Naive thymus-derived CD4-positive, alpha-beta T cell (primary cell): ENCODE measurements around the gene HAAO. TPM values are rescaled to one million over a fixed set of nuclear protein-coding genes. Genes with fewer than 3 reads are reported as not detected.
A peak's percentile ranks its signal among the peaks of the same experiment; 100 is the strongest.

Source experiments
- ATAC-seq: fragments of 150-1000 bp; cut with Tn5 transposase; 2 replicates; pipeline ENCODE4 v1.10.0; 2021; ENCODE audit warnings: mild to moderate bottlenecking, moderate library complexity
- CTCF ChIA-PET: fragments of 350-600 bp; sonication (Branson Sonifier 250); formaldehyde crosslinking; loops from one replicate; lab custom pipeline; 2021; ENCODE audit warnings: antibody characterized with exemption; lab: Charles Lee
- POLR2A ChIA-PET: fragments of 350-600 bp; sonication (Branson Sonifier 250); formaldehyde crosslinking; loops from one replicate; lab custom pipeline; 2021; ENCODE audit warnings: antibody characterized with exemption, inconsistent platforms; lab: Charles Lee
- DNase-seq, 9 donors: peaks; one replicate each; pipeline versions ENCODE4 v3.0.0 to v3.0.0-alpha.2; 2020 to 2022; ENCODE audit warnings: mixed read lengths in 1 of 9
- H3K27ac ChIP-seq: one replicate; pipeline ENCODE4 v1.7.0; 2013; ENCODE audit warnings: mild to moderate bottlenecking, low read depth, low read length, moderate library complexity
- H3K27me3 ChIP-seq, 2 donors: one replicate each; pipeline ENCODE4 v1.7.0; 2013; ENCODE audit warnings: low read length in 2 of 2, mild to moderate bottlenecking in 2 of 2, moderate library complexity in 2 of 2; ENCODE audit not compliant: control insufficient read depth in 2 of 2, insufficient read depth in 2 of 2
- H3K36me3 ChIP-seq, 3 experiments: 1 replicate in 2 of 3; 2 replicates in 1 of 3; pipeline ENCODE4 v1.7.0; 2013; ENCODE audit warnings: low read length in 3 of 3, mild to moderate bottlenecking in 3 of 3, moderate library complexity in 1 of 3; ENCODE audit not compliant: insufficient read depth in 3 of 3, control insufficient read depth in 2 of 3
- H3K4me1 ChIP-seq, 2 donors: one replicate each; pipeline ENCODE4 v1.7.0; 2013; ENCODE audit warnings: low read length in 2 of 2, mild to moderate bottlenecking in 2 of 2, moderate library complexity in 1 of 2; ENCODE audit not compliant: control insufficient read depth in 2 of 2, insufficient read depth in 2 of 2
- H3K4me3 ChIP-seq: 2 replicates; pipeline ENCODE4 v1.7.0; 2013; ENCODE audit warnings: mild to moderate bottlenecking, low read length
- H3K9me3 ChIP-seq, 3 experiments: 1 replicate in 2 of 3; 2 replicates in 1 of 3; pipeline ENCODE4 v1.7.0; 2013; ENCODE audit warnings: low read length in 3 of 3; ENCODE audit not compliant: control insufficient read depth in 2 of 3
- H3K27ac Mint-ChIP-seq, 9 donors: one replicate each; pipeline ENCODE4 v1.8.0; 2020 to 2022; ENCODE audit warnings: mixed read lengths in 9 of 9, mild to moderate bottlenecking in 8 of 9, moderate library complexity in 5 of 9, inconsistent platforms in 2 of 9
- H3K27me3 Mint-ChIP-seq, 5 donors: one replicate each; pipeline ENCODE4 v1.8.0; 2021 to 2022; ENCODE audit warnings: mixed read lengths in 5 of 5, mild to moderate bottlenecking in 1 of 5
- H3K36me3 Mint-ChIP-seq, 5 donors: one replicate each; pipeline ENCODE4 v1.8.0; 2020 to 2022; ENCODE audit warnings: mixed read lengths in 5 of 5, mild to moderate bottlenecking in 3 of 5, inconsistent platforms in 1 of 5
- H3K4me1 Mint-ChIP-seq, 7 donors: one replicate each; pipeline ENCODE4 v1.8.0; 2020 to 2022; ENCODE audit warnings: mixed read lengths in 7 of 7, mild to moderate bottlenecking in 3 of 7, inconsistent platforms in 1 of 7
- H3K4me3 Mint-ChIP-seq, 10 donors: one replicate each; pipeline ENCODE4 v1.8.0; 2020 to 2022; ENCODE audit warnings: mild to moderate bottlenecking in 10 of 10, mixed read lengths in 10 of 10, moderate library complexity in 6 of 10, inconsistent platforms in 2 of 10
- H3K9me3 Mint-ChIP-seq, 11 donors: one replicate each; pipeline ENCODE4 v1.8.0; 2020 to 2022; ENCODE audit warnings: mixed read lengths in 11 of 11, mild to moderate bottlenecking in 4 of 11, inconsistent platforms in 1 of 11, moderate library complexity in 1 of 11
- intact Hi-C, 2 donors: fragments of 100-400 bp; cut with micrococcal nuclease; formaldehyde crosslinking; loops; one replicate each; pipeline ENCODE4 v1.15.1; 2023
- polyA plus RNA-seq, 2 donors: library from polyadenylated mRNA; unstranded; fragments of 300-500 nt; fragmentation: Illumina TruSeq; gene quantifications; one replicate each; pipeline ENCODE4 v1.2.3, GENCODE V29; 2021
- total RNA-seq, 6 experiments: library from RNA in 5 of 6; stranded (reverse) in 5 of 6; gene quantifications; 1 replicate in 5 of 6; 2 replicates in 1 of 6; pipeline ENCODE4 v1.2.3 and lab custom pipeline; 2021 to 2026

Gene HAAO
- total and polyA plus RNA-seq, 7 experiments from 2014 or later = 0.33 to 5.1 (median 1.3) TPM; not detected in 3

DNA sequence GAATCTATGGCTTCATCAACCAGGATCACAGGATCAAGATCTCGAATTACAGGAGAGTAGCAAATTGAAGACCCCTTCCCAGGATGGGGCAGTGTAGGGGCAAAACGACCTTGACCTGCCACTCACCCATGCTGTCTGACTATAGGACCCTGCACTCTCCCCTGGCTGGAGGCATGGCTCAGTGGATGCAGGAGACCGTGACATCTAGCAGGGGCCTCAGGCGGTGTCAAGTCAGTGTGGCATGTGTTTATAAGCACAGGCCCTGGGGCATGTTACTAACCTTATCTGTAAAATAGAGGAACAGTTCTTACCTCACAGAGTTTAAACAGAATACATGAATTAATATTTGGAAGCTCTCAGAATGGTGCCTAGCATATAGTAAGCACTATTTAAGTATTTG, 3.5 kb downstream of the HAAO start:
- ChIA-PET POLR2A (interaction anchor here (0.6 kb wide), 1 partner anchor 12 kb away, joined by 7 read pairs; no protein-coding TSS in a partner anchor), CTCF (no interaction called here)
- Histone ChIP-seq H3K4me1 (peaks cover 0 to 13% of the 10 kb centered on the region in 2 donors), H3K4me3 (no peak overlapping the region), H3K9me3 (no peaks in the 10 kb centered on the region), H3K36me3 (no peaks in the 10 kb centered on the region), H3K27ac (no peak overlapping the region), H3K27me3 (peaks cover 0 to 5% of the 10 kb centered on the region in 2 donors)
- Mint-ChIP-seq H3K27ac (peak overlapping the region in 1 of 9 donors; percentile 51), H3K4me1 (peaks cover 12 to 24% (median 21%) of the 10 kb centered on the region in 7 donors), H3K9me3 (peaks cover 0 to 4% (median 0%) of the 10 kb centered on the region in 11 donors), H3K36me3 (peaks cover 0 to 10% (median 8%) of the 10 kb centered on the region in 5 donors), H3K4me3 (no peak overlapping the region), H3K27me3 (peaks cover 30 to 39% (median 35%) of the 10 kb centered on the region in 5 donors)
- intact Hi-C loops = no loop called here
- DNase-seq (no peak), ATAC-seq (no peak)

- CTCF ChIA-PET = no interaction called here
Observed at GRCh38 chr2:42788478-42788793, 3.9 kb downstream of the HAAO start.

DNA sequence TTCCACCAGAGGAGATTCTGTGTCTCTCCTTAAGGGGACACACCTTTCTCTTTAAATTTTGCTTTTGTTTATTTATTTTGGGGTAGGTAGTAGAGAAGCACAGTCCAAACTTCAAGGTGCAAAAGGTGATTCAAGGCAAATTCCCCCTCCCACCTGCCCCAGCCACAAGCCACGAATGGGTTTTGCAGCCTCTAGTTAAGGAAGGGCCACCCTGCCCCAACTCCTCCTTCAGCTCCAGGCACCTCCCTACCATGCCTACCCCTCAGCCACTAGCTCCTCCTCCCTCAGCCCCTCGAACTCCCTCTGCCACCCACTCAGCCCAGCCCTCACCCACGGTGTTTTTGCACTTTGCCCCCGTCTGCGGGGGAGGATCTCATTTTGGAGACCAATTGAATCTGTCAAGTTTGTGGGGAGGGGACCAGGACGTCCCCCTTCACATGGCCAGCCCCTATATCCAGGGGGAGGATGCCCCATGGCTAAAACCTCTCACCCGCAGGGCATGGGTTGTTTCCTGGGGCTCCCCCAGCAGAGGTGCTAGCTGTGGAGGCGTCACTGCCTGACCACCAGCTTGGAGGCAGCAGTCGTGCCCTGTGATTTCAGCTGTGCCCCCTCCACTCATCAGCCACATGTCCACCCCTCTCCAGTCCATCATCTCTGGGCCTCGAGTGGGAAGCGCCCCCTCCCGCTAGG, 4.5 kb downstream of the HAAO start:
- ChIA-PET POLR2A (no interaction called here), CTCF (no interaction called here)
- H3K27ac ChIP-seq = no peak overlapping the region
- Mint-ChIP-seq H3K27ac (no peak overlapping the region), H3K27me3 (peaks cover 24 to 32% (median 30%) of the 10 kb centered on the region in 5 donors), H3K9me3 (peaks cover 0 to 4% (median 0%) of the 10 kb centered on the region in 11 donors), H3K4me3 (peak overlapping the region in 1 of 10 donors; percentile 45), H3K36me3 (peaks cover under 1 to 12% (median 8%) of the 10 kb centered on the region in 5 donors), H3K4me1 (peaks cover 4 to 16% (median 14%) of the 10 kb centered on the region in 7 donors)
- no peak for DNase-seq
- H3K4me1 ChIP-seq = peaks cover 0 to 4% of the 10 kb centered on the region in 2 donors
- H3K4me3 ChIP-seq = no peak overlapping the region
- ATAC-seq = no peak
- H3K9me3 ChIP-seq = no peaks in the 10 kb centered on the region
- H3K36me3 ChIP-seq = no peaks in the 10 kb centered on the region
- peaks cover 0 to 3% of the 10 kb centered on the region in 2 donors for H3K27me3 ChIP-seq
- intact Hi-C loops = no loop called here

More at GRCh38 chr2:42788478-42788793, 3.9 kb downstream of the HAAO start:
- ATAC-seq (no peak), DNase-seq (no peak)
- Mint-ChIP-seq H3K27ac (peak overlapping the region in 1 of 9 donors; percentile 51), H3K27me3 (peaks cover 27 to 35% (median 31%) of the 10 kb centered on the region in 5 donors), H3K9me3 (peaks cover 0 to 4% (median 0%) of the 10 kb centered on the region in 11 donors), H3K4me3 (no peak overlapping the region), H3K36me3 (peaks cover 0 to 10% (median 8%) of the 10 kb centered on the region in 5 donors), H3K4me1 (peaks cover 8 to 20% (median 17%) of the 10 kb centered on the region in 7 donors)
- H3K27ac ChIP-seq = no peak overlapping the region
- H3K27me3 ChIP-seq = peaks cover 0 to 3% of the 10 kb centered on the region in 2 donors
- POLR2A ChIA-PET = interaction anchor here (0.6 kb wide), 1 partner anchor 12 kb away, joined by 7 read pairs; no protein-coding TSS in a partner anchor
- intact Hi-C loops = no loop called here
- H3K4me3 ChIP-seq = no peak overlapping the region
- no peaks in the 10 kb centered on the region for H3K36me3 ChIP-seq
- no peaks in the 10 kb centered on the region for H3K9me3 ChIP-seq
- peaks cover 0 to 9% of the 10 kb centered on the region in 2 donors for H3K4me1 ChIP-seq

DNA sequence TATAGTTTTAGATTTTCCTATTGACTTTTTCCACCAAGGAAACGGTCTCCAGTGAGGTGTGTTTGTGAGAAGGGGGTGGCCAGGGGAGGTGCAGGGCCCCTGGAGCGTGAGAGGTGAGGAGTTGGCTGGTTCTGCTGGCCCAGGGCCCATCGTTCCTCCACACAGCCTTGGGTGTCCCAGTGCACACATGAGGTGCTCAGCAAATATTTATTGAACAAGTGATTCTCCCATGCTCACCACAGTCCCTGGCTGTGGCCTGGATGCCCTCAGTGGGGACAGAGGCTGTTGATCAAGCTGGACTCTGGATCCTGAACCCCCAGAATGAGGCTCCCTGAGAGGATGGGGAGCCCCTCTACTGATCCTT, 5.0 kb downstream of the HAAO start:
- Histone ChIP-seq H3K27ac (no peak overlapping the region), H3K4me1 (peaks cover 0 to 4% of the 10 kb centered on the region in 2 donors), H3K4me3 (no peak overlapping the region), H3K36me3 (no peaks in the 10 kb centered on the region), H3K9me3 (no peaks in the 10 kb centered on the region), H3K27me3 (peaks cover 0 to 3% of the 10 kb centered on the region in 2 donors)
- Mint-ChIP-seq H3K36me3 (peaks cover 5 to 17% (median 8%) of the 10 kb centered on the region in 5 donors), H3K4me3 (no peak overlapping the region), H3K4me1 (peaks cover 4 to 16% (median 14%) of the 10 kb centered on the region in 7 donors), H3K9me3 (peaks cover 0 to 4% (median 0%) of the 10 kb centered on the region in 11 donors), H3K27ac (no peak overlapping the region), H3K27me3 (peaks cover 24 to 32% (median 30%) of the 10 kb centered on the region in 5 donors)
- no peak for DNase-seq
- no peak for ATAC-seq
- CTCF ChIA-PET = no interaction called here
- POLR2A ChIA-PET = no interaction called here
- intact Hi-C loops = no loop called here

DNA sequence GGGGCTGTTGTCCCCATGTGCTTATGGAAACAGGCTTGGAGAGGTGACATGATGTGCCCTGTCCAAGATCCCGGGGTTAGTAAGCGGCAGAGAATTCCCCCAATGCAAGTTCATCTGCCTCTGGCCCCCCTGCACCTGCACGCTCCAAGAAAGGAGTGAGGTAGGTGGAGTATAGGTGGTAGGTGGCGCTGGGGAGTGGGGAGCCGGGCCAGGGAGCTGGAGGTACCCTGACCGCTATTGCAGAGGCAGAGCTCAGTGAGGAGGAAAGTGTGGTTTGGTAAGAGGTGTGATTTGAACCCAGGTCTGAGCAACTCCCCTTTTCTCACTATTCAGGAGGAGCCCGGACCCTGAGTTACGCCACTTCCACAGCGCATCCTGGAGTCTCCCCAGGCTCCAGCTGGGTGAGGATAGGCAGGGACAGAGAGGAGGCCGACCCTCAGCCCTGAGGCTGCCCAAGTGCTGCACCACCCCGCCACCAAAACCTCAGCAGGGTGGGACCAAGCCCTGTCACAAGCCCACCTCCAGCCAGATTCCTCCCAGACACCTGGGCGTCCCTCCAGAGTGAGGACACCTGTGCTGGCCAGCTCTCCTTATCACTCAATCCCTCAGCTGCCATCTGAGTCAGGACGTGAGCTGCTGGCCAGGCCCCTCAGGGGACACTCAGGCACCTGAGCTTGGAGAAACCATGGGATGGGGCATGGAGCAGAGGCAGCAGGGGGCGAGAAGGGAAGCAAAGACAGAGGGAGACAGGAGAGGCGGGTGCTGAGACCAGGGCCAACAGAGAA, 5.6 kb downstream of the HAAO start:
- no peak overlapping the region for H3K4me3 ChIP-seq
- DNase-seq (no peak), ATAC-seq (no peak)
- H3K9me3 ChIP-seq = no peaks in the 10 kb centered on the region
- peaks cover 19 to 27% (median 26%) of the 10 kb centered on the region in 5 donors for H3K27me3 Mint-ChIP-seq
- intact Hi-C loops = no loop called here
- peaks cover 3 to 23% (median 10%) of the 10 kb centered on the region in 5 donors for H3K36me3 Mint-ChIP-seq
- H3K27ac Mint-ChIP-seq = no peak overlapping the region
- no peak overlapping the region for H3K27ac ChIP-seq
- peaks cover 0 to 10% (median 0%) of the 10 kb centered on the region in 11 donors for H3K9me3 Mint-ChIP-seq
- no peaks in the 10 kb centered on the region for H3K4me1 ChIP-seq
- POLR2A ChIA-PET = no interaction called here
- H3K4me1 Mint-ChIP-seq = peaks cover 1 to 11% (median 9%) of the 10 kb centered on the region in 7 donors
- H3K36me3 ChIP-seq = no peaks in the 10 kb centered on the region
- CTCF ChIA-PET = no interaction called here
- H3K4me3 Mint-ChIP-seq = no peak overlapping the region
- H3K27me3 ChIP-seq = peaks cover 0 to 3% of the 10 kb centered on the region in 2 donors

GRCh38 chr2:42784204-42784880, 8.0 kb downstream of the HAAO start:
- no peaks in the 10 kb centered on the region for H3K27me3 ChIP-seq
- H3K27me3 Mint-ChIP-seq = peaks cover 0 to 9% (median 7%) of the 10 kb centered on the region in 5 donors
- DNase-seq (no peak), ATAC-seq (no peak)
- H3K36me3 Mint-ChIP-seq = peaks cover 0 to 19% (median 10%) of the 10 kb centered on the region in 5 donors
- no peak overlapping the region for H3K4me3 ChIP-seq
- no peaks in the 10 kb centered on the region for H3K4me1 Mint-ChIP-seq
- H3K27ac Mint-ChIP-seq = no peak overlapping the region
- peaks cover 0 to 20% (median 0%) of the 10 kb centered on the region in 11 donors for H3K9me3 Mint-ChIP-seq
- H3K36me3 ChIP-seq = no peaks in the 10 kb centered on the region
- H3K4me1 ChIP-seq = no peaks in the 10 kb centered on the region
- no peak overlapping the region for H3K4me3 Mint-ChIP-seq
- no peak overlapping the region for H3K27ac ChIP-seq
- no peaks in the 10 kb centered on the region for H3K9me3 ChIP-seq
- CTCF ChIA-PET = no interaction called here
- intact Hi-C loops = no loop called here
- POLR2A ChIA-PET = no interaction called here
